ENCODE data around the gene CSTF3.

DNA sequence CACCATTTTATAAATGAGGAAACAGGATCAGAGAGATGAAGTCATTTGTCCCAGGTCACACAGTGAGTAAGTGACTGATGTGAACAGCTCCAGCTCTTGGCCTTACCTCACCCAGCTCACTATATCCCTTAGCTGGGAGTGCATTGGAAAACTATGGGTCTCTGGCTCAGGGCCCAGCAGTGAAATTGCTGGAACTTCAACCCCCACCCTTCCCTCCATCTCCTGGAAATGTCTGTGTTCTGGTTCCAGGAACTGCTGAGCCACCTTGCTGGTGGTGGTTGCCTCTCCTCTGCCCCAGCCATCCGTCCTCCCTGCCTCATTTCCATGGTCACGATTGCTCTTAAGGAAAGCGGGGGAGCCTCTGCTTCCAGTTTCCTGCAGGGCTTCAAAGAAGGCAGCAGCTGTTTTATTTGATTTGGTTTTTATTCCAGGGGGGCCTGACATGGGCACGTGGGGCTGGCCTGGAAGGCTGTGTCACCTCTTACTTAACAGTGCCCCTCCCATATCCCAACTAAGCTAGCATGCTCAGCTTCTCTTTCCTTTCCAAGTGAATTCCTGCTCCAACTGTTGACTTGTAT lies 46.2 kb upstream of the CSTF3 start:
- TF ChIP-seq, protein P1, sequence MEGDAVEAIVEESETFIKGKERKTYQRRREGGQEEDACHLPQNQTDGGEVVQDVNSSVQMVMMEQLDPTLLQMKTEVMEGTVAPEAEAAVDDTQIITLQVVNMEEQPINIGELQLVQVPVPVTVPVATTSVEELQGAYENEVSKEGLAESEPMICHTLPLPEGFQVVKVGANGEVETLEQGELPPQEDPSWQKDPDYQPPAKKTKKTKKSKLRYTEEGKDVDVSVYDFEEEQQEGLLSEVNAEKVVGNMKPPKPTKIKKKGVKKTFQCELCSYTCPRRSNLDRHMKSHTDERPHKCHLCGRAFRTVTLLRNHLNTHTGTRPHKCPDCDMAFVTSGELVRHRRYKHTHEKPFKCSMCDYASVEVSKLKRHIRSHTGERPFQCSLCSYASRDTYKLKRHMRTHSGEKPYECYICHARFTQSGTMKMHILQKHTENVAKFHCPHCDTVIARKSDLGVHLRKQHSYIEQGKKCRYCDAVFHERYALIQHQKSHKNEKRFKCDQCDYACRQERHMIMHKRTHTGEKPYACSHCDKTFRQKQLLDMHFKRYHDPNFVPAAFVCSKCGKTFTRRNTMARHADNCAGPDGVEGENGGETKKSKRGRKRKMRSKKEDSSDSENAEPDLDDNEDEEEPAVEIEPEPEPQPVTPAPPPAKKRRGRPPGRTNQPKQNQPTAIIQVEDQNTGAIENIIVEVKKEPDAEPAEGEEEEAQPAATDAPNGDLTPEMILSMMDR (IDR thresholded peaks at IDR 0.05; ENCODE audit: low read length), result no peak
- no peak for TF ChIP-seq EZH2 (IDR thresholded peaks at IDR 0.05; ENCODE audit: borderline replicate concordance, low read length)
